Measurements from ENCODE around the gene ADA. TPM values are rescaled to one million over a fixed set of nuclear protein-coding genes. Genes with fewer than 3 reads are reported as not detected.
A peak's percentile ranks its signal among the peaks of the same experiment; 100 is the strongest.
"Not testable (repeated sequence)": the region's sequence is repeated elsewhere in the genome, so short reads cannot be mapped to it uniquely, and the experiment has no call there.

ADA gene
- total RNA-seq, 4 donors from 2014 or later: 2.6 to 5.4 (median 2.9) TPM

DNA sequence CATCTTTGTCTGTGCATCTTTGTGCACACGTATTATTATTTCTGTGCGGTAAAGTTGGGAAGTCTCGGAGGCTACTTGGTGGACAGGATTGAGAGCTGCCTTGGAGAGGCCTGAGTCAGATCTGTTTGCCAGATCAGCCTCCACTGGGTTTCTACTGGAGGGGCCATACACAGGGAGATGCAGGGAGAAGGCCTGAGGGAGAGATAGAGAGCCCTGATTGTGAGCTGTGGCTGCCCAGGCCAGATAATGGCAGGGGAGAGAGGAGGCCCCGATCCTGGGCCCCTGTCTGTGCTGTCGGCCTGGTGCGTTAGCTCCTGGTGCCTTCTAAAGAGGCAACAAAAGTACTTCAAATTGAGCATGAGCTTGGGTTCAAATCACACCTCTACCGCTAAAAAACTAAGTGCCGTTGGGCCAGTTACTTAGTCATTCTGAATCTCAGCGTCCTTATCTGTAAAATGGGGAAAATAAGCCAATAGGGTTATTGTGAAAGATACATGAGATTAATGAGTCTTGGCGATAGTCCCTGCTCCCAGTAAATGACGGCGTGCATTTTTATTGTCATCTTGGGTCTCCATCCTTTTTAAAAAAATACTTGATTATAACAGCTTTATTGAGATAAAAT, 27.6 kb upstream of the ADA start:
- WGBS, 2 donors (ENCODE audit: low coverage in 1 of 2): 82% methylated on average over 11 of the region's 12 CpGs; no CpG with 5 or more reads in 1 of the 2 donors

DNA sequence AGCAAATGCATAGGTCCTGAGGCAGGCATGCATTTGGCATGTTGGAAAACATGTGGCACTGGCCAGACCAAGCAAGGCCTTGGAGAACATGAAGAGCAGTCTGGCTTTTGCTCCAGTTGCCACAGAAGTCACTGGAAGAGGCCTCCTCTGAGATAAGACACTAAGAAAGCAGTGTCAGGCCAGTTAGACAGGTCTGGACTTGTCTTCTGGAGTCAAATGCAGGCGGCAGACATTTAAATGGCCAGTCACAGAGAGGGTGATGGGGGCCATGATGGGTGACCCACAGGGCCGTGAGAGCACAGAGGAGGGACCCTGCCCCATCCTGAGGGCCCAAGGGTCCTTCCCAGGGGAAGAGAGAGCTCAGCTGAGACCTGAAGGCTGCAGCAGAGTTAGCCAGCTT, 26.7 kb upstream of the ADA start:
- TF ChIP-seq, protein P1, sequence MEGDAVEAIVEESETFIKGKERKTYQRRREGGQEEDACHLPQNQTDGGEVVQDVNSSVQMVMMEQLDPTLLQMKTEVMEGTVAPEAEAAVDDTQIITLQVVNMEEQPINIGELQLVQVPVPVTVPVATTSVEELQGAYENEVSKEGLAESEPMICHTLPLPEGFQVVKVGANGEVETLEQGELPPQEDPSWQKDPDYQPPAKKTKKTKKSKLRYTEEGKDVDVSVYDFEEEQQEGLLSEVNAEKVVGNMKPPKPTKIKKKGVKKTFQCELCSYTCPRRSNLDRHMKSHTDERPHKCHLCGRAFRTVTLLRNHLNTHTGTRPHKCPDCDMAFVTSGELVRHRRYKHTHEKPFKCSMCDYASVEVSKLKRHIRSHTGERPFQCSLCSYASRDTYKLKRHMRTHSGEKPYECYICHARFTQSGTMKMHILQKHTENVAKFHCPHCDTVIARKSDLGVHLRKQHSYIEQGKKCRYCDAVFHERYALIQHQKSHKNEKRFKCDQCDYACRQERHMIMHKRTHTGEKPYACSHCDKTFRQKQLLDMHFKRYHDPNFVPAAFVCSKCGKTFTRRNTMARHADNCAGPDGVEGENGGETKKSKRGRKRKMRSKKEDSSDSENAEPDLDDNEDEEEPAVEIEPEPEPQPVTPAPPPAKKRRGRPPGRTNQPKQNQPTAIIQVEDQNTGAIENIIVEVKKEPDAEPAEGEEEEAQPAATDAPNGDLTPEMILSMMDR (IDR thresholded peaks at IDR 0.05): no peak
- no peak overlapping the region for H3K27ac ChIP-seq
- DNase-seq: no peak
- intact Hi-C loops (cut with DNase I; ENCODE audit: low total_unique reads) (no loop called here), in situ Hi-C loops (cut with MboI; ENCODE audit: low pct_ligation_motif_present in 1 of 4, low pct_unique_long_range_greater_than_20kb in 1 of 4, low sequenced_read_pairs in 3 of 4) (loop anchor here in 1 of 4 donors (25.0 kb wide), 1 partner anchor 184 kb away; no protein-coding TSS in a partner anchor)
- no peak overlapping the region for H3K4me3 ChIP-seq
- no peaks in the 10 kb centered on the region for H3K27me3 ChIP-seq
- WGBS, 2 donors (ENCODE audit: low coverage in 1 of 2): 39% methylated on average over 2 of the region's 2 CpGs; no CpG with 5 or more reads in 1 of the 2 donors
- H3K4me1 ChIP-seq: no peaks in the 10 kb centered on the region
- H3K36me3 ChIP-seq: no peaks in the 10 kb centered on the region
- no peaks in the 10 kb centered on the region for H3K9me3 ChIP-seq

More for the DNA sequence above, 27.6 kb upstream of the ADA start:
- TF ChIP-seq POLR2AphosphoS5 (IDR thresholded peaks at IDR 0.05) (no peak), POLR2A (IDR thresholded peaks at IDR 0.05) (no peak), EP300 (IDR thresholded peaks at IDR 0.05; ENCODE audit: low read depth) (no peak)
- TF ChIP-seq, protein P1 (IDR thresholded peaks at IDR 0.05): no peak
- Histone ChIP-seq H3K4me3 (no peak overlapping the region), H3K4me1 (no peaks in the 10 kb centered on the region), H3K27ac (no peak overlapping the region), H3K27me3 (no peaks in the 10 kb centered on the region), H3K9me3 (no peaks in the 10 kb centered on the region), H3K36me3 (no peaks in the 10 kb centered on the region)
- no peak for DNase-seq
- in situ Hi-C loops (cut with MboI; ENCODE audit: low pct_ligation_motif_present in 1 of 4, low pct_unique_long_range_greater_than_20kb in 1 of 4, low sequenced_read_pairs in 3 of 4): loop anchor here in 1 of 4 donors (25.0 kb wide), 1 partner anchor 183 kb away; no protein-coding TSS in a partner anchor
- intact Hi-C loops (cut with DNase I; ENCODE audit: low total_unique reads): no loop called here

DNA sequence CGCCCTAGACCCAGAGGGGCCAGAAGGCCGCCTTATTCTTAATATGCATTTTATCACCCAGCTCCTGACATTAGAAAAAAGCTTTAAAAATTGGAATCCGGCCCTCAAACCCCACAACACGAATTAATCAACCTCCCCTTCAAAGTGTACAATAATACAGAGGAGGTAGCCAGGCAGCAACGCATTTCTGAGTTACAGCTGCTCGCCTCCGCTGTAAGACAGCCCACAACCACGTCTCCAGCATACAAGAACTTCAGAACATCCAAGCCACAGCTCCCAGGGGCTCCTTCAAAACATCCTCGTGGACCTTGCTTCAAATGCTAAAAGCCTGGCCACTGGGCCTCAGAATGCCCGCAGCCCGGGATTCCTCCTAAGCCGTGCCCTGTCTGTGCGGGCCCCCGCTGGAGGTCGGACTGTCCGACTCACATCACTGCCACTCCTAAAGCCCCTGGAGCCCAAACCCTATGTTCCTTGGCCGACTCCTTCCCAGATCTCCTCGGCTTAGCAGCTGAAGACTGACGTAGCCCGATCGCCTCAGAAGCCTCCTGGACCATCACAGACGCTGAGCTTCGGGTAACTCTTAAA, 20.9 kb upstream of the ADA start:
- H3K9me3 ChIP-seq: not testable (repeated sequence)

DNA sequence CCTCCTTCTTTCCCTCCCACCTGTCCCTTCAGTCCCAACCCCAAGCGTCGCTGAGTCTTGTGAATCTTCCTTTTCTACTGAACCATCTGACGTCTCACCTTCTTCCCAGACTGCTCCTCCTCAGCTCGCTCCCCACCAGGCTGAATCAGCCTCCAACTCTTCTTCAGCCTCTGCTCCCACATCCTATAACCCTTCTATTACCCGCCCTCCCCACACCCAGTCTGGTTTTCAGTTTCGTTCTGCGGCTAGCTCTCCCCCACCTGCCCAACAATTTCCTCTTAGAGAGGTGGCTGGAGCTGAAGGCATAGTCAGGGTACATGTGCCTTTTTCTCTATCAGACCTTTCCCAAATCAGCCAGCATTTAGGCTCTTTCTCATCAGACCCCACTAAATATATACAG, 20.0 kb upstream of the ADA start:
- 41 to 44% methylated on average over 3 to 6 of the region's 7 CpGs for WGBS, 2 donors (ENCODE audit: low coverage in 1 of 2)
- intact Hi-C loops (cut with DNase I; ENCODE audit: low total_unique reads); H3K27me3 ChIP-seq; in situ Hi-C loops (cut with MboI; ENCODE audit: low pct_ligation_motif_present in 1 of 4, low pct_unique_long_range_greater_than_20kb in 1 of 4, low sequenced_read_pairs in 3 of 4); H3K27ac ChIP-seq; H3K4me3 ChIP-seq; H3K9me3 ChIP-seq; H3K36me3 ChIP-seq; H3K4me1 ChIP-seq: not testable (repeated sequence)
- peak; percentile 65 for DNase-seq

More for the DNA sequence above, 20.9 kb upstream of the ADA start:
- H3K36me3 ChIP-seq; in situ Hi-C loops (cut with MboI; ENCODE audit: low pct_ligation_motif_present in 1 of 4, low pct_unique_long_range_greater_than_20kb in 1 of 4, low sequenced_read_pairs in 3 of 4); H3K27ac ChIP-seq; intact Hi-C loops (cut with DNase I; ENCODE audit: low total_unique reads); DNase-seq; H3K4me3 ChIP-seq; H3K27me3 ChIP-seq; H3K4me1 ChIP-seq: not testable (repeated sequence)
- 93% methylated on average over 23 of the region's 23 CpGs; no CpG with 5 or more reads in 1 of the 2 donors for WGBS, 2 donors (ENCODE audit: low coverage in 1 of 2)

DNA sequence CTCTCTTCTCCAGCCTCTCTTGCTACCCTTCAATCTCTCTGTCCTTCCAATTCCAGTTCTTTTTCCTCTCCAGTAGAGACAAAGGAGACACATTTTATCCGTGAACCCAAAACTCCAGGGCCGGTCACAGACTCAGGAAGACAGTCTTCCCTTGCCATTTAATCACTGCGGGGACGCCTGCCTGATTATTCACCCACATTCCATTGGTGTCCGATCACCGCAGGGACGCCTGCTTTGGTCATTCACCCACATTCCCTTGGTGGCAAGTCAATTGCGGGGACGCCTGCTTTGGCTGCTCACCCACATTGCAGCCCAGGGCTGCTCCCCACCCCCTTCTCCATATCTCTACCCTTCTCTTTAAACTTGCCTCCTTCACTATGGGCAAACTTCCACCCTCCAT, 19.4 kb upstream of the ADA start:
- H3K27me3 ChIP-seq; H3K4me3 ChIP-seq; intact Hi-C loops (cut with DNase I; ENCODE audit: low total_unique reads); in situ Hi-C loops (cut with MboI; ENCODE audit: low pct_ligation_motif_present in 1 of 4, low pct_unique_long_range_greater_than_20kb in 1 of 4, low sequenced_read_pairs in 3 of 4); H3K27ac ChIP-seq; H3K9me3 ChIP-seq; H3K4me1 ChIP-seq; H3K36me3 ChIP-seq; DNase-seq: not testable (repeated sequence)
- 87 to 94% methylated on average over 6 to 9 of the region's 9 CpGs for WGBS, 2 donors (ENCODE audit: low coverage in 1 of 2)
